ENCODE results near the gene PHF20.

GRCh38 chr20:35909176-35909575, 137.4 kb downstream of the PHF20 start:
- TF ChIP-seq CTCF (IDR thresholded peaks at IDR 0.05; ENCODE audit: insufficient read depth, low read length) (no peak), POLR2AphosphoS5 (IDR thresholded peaks at IDR 0.05; ENCODE audit: low read depth) (no peak), REST (IDR thresholded peaks at IDR 0.05; ENCODE audit: insufficient replicate concordance, low read depth) (no peak), GABPA (IDR thresholded peaks at IDR 0.05; ENCODE audit: low read depth) (no peak)

Measured in HL-60 (cell line).